Epithelial cell of proximal tubule (primary cell): Measurements from ENCODE around the gene CDC42BPA. TPM values are rescaled to one million over a fixed set of nuclear protein-coding genes. Genes with fewer than 3 reads are reported as not detected.
"Not testable (repeated sequence)": the region's sequence is repeated elsewhere in the genome, so short reads cannot be mapped to it uniquely, and the experiment has no call there.

ENCODE experiments used
- DNase-seq: peaks from one replicate; pipeline ENCODE4 v3.0.0-alpha.2; 2011; ENCODE audit warnings: low read depth
- H3K4me3 ChIP-seq: 2 replicates; pipeline ENCODE4 v1.5.1; 2011; ENCODE audit warnings: low read depth, mild to moderate bottlenecking, low read length
- total RNA-seq: library from RNA; depleted of rRNA; stranded (reverse); fragments of >200 nt; gene quantifications from 2 replicates; pipeline ENCODE4 v1.2.3, GENCODE V29; 2015
- TF ChIP-seq, protein P1 (sequence below): conservative IDR thresholded peaks from 2 replicates; pipeline ENCODE4 v1.5.1; 2012; ENCODE audit warnings: low read depth, mild to moderate bottlenecking, low read length

CDC42BPA gene
- total RNA-seq, 1 donor from 2014 or later = 15.6 TPM

DNA sequence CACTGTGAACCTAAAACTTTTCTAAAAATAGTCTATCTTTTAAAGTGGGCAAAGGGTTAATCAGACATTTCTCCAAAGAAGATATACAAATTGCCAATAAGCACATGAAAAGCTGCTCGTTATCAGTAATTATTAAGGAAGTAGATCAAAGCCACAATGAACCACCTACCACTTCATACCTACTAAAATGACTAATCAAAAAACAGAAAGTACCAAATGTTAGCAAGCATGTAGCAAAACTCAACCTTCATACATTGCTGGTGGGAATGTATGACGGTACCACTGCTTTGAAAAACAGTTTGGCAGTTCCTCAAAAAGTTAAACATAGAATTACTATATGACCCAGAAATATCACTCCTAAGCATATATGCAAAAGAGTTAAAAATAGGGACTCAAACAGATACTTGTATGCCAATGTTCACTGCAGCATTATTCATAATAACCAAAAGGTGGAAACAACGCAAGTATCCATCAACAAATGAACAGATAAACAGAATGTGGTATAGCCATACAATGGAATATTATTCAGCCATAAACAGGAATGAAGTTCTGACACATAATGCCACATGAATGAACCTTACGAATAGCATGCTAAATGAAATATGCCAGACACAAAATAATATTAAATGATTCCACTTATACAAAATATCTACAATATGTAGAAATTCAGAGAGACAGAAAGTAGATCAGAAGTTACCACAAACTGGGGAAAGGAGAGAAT is 21.1 kb downstream of the CDC42BPA start:
- H3K4me3 ChIP-seq = no peak overlapping the region
- DNase-seq = no peak
- TF ChIP-seq, protein P1, sequence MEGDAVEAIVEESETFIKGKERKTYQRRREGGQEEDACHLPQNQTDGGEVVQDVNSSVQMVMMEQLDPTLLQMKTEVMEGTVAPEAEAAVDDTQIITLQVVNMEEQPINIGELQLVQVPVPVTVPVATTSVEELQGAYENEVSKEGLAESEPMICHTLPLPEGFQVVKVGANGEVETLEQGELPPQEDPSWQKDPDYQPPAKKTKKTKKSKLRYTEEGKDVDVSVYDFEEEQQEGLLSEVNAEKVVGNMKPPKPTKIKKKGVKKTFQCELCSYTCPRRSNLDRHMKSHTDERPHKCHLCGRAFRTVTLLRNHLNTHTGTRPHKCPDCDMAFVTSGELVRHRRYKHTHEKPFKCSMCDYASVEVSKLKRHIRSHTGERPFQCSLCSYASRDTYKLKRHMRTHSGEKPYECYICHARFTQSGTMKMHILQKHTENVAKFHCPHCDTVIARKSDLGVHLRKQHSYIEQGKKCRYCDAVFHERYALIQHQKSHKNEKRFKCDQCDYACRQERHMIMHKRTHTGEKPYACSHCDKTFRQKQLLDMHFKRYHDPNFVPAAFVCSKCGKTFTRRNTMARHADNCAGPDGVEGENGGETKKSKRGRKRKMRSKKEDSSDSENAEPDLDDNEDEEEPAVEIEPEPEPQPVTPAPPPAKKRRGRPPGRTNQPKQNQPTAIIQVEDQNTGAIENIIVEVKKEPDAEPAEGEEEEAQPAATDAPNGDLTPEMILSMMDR = no peak

DNA sequence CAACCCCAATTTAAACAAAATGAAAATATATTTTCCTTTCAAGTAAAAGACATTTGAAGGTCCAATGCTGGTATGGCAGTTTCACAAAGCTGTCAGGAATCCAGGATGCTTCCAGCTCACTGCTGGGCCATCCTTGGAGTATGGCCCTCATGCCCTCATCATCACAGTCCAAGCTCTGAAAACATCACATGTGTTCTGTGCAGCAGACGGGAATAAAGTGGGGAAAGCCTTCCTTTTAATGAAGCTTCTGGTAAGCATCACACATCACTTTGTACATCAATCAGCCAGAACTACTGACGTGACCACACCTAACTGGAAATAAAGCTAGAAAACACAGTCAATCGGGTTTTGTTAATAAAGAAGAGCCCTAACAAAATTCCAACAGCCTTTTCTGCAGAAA is 22.7 kb downstream of the CDC42BPA start:
- DNase-seq = no peak
- TF ChIP-seq, protein P1 = no peak
- H3K4me3 ChIP-seq = no peak overlapping the region

GRCh38 chr1:227285745-227286144 is 32.5 kb downstream of the CDC42BPA start:
- no peak for DNase-seq
- TF ChIP-seq, protein P1 = no peak
- no peak overlapping the region for H3K4me3 ChIP-seq

GRCh38 chr1:227281371-227281770 is 36.9 kb downstream of the CDC42BPA start:
- no peak for DNase-seq
- TF ChIP-seq, protein P1 = no peak
- no peak overlapping the region for H3K4me3 ChIP-seq

DNA sequence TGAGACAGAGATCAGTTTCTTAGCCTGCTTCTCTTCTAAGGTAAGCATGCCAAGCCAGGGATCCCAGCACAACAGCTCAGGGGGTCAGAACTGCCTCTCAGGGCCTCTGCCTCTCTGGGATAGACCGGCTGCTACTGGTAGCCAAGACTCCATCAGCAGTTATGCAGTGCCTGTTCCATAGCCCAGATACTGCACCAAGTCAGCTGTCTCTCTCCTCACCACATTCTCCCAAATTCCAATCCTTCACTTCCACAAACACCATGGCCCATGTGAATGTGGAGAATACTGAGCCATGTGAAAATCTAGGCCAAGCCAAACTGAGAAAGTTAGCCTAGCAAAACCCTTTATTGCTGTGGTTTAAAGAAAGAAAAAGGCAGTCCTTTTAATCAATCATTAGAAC is 37.5 kb downstream of the CDC42BPA start:
- TF ChIP-seq, protein P1 = no peak
- no peak overlapping the region for H3K4me3 ChIP-seq
- no peak for DNase-seq

DNA sequence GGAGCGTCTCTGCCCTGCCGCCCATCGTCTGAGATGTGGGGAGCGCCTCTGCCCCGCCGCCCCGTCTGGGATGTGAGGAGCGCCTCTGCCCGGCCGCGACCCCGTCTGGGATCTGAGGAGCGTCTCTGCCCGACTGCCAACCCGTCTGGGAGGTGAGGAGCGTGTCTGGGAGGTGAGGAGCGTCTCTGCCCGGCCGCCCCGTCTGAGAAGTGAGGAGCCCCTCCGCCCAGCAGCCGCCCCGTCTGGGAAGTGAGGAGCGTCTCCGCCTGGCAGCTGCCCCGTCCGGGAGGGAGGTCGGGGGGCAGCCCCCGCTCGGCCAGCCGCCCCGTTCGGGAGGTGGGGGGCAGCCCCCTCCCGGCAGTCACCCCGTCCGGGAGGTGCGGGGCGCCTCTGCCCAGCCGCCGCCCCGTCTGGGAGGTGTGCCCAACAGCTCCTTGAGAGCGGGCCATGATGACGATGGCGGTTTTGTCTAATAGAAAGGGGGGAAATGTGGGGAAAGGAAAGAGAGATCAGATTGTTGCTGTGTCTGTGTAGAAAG is 42.1 kb downstream of the CDC42BPA start:
- H3K4me3 ChIP-seq, DNase-seq: not testable (repeated sequence)

DNA sequence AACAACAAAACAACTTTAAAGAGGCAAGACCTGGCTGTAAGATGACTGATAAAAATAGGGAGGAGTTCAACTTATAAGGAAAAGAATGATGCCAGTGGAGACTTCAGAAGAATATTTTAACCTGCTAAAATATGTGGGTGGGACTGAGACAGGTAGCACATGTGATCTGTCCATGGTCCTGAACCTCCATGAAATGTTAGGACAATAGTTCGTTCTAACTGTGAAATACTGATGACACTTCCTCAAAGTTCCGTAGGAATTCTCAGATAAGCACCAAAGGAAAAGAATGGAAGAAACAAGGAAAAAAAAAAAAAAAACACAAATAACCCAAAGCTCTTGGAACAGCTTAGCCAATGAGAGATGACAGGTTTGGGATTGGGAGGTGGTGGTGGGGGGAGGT is 44.7 kb downstream of the CDC42BPA start:
- TF ChIP-seq, protein P1 = no peak
- DNase-seq = no peak
- H3K4me3 ChIP-seq = no peak overlapping the region
